CD4-positive, alpha-beta T cell treated with Interleukin-15 for 1 hour (primary cell): ENCODE data around the gene PBXIP1.
A peak's percentile ranks its signal among the peaks of the same experiment; 100 is the strongest.
"Not testable (repeated sequence)": the region's sequence is repeated elsewhere in the genome, so short reads cannot be mapped to it uniquely, and the experiment has no call there.

ENCODE experiments used
- DNase-seq: peaks from one replicate; pipeline ENCODE4 v3.0.0-alpha.2; 2020

PBXIP1 gene, protein sequence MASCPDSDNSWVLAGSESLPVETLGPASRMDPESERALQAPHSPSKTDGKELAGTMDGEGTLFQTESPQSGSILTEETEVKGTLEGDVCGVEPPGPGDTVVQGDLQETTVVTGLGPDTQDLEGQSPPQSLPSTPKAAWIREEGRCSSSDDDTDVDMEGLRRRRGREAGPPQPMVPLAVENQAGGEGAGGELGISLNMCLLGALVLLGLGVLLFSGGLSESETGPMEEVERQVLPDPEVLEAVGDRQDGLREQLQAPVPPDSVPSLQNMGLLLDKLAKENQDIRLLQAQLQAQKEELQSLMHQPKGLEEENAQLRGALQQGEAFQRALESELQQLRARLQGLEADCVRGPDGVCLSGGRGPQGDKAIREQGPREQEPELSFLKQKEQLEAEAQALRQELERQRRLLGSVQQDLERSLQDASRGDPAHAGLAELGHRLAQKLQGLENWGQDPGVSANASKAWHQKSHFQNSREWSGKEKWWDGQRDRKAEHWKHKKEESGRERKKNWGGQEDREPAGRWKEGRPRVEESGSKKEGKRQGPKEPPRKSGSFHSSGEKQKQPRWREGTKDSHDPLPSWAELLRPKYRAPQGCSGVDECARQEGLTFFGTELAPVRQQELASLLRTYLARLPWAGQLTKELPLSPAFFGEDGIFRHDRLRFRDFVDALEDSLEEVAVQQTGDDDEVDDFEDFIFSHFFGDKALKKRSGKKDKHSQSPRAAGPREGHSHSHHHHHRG

GRCh38 chr1:154955718-154956543 is at the start of gene PBXIP1:
Gene PBXIP1 (minus strand): TSS chr1:154956099. CDS start chr1:154953721, 2,378 bp downstream.
- peak; percentile 92 for DNase-seq

GRCh38 chr1:155005076-155006011 is 49.4 kb upstream of the PBXIP1 start:
- DNase-seq: peak; percentile 60

DNA sequence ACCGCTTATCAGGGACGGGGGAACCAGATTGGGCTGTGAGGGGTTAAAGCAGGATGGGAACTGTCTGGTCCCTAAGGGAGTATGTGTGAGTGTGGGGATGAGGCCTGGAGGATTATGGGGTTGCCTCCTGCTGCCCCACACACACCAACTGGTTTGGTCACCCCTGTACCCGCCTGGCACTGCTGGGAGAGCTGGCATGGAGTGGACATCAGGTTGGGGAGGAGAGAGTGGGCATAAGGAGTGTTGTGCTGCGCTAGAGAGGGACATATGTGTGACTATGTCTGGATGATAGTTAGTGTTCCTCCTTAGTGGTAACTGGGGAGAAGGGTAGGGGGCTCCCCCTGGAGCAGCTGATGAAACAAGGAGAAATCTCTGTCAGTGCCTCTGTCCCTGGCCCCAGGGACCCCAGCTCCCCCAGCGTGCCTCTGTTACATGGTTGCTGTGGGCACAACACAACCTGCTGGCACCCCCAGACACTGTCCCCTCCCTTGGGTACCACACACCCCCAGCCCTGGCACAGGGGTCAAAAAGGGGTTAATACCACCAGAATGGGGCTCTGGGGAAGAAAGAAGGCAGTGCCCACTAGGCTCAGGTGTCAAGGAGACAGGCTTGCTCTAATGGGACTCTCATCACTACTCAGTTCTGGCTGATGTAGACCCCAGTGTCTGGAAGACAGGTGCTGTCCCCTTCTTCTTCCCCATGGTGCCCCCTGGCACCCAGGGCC is 48.6 kb upstream of the PBXIP1 start:
- DNase-seq: no peak

GRCh38 chr1:155003766-155004351 is 48.0 kb upstream of the PBXIP1 start:
- DNase-seq: no peak

DNA sequence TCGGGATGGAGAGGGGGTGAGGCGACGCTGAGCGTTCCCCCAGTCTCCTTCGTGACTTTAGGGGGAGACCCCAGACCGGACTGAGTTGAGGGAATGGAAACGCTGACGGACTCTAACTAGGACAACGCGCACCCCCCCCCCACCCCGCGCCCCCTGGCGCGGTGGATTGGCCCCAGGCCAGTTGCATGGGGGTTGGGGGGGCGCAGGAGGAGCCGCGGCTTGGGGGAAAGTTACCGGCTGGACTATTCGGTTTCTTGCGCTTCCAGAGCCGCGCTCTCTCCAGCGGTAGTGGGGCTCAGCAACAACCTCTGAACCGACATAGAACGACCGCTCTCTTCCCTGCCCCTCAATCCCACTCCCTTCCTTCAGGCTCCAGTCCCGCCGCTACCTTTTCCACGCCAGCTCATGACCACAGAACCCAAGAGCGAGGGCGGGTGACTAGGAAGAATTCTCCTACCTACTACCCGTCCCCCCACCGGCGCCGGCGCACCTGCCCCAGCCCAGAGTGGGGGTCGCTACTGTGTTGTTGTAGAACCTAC is 47.4 kb upstream of the PBXIP1 start:
- DNase-seq: no peak

GRCh38 chr1:155002464-155003226 is 46.7 kb upstream of the PBXIP1 start, which contains the start of gene ZBTB7B:
Gene ZBTB7B (plus strand): TSS chr1:155002802. CDS start chr1:155014661, 11,859 bp downstream.
- no peak for DNase-seq

DNA sequence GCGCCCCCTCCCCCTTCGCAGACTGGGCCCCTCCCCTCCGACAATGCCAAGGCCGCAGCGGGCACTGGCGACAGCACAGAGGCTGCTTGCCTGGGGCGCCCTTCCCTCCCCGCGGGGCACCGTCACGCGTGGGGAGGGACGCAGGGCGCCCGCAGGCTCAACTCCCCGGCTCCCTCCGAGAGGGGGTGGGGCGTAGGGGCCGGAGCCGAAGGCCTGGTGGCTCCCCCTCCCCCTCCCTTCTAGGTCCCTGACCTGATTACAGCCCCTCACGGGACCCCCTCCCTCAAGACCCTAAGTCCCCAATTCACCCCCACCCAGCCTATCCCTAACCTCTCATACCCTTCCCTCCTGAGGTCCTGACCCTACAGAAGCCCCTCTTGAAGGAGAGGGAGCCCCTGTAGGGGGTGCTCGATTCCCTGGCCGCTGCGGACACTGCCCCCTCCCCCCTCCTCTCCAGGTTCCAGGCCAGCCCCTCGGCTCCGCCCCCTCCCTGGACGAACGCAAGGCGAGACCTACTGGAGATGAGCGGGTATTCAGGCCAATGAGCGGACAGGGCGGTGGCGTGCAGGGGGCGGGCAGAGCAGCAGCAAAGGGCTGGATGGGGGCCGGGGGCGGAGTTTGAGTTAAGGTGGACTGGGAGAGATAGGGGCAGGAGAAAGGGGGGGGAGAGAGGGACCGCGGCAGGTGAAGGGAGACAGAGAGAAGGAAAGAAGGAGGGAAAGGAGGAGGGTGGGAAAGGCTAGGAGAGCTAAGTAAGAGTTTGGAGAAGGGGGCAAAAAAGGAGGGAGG is 46.0 kb upstream of the PBXIP1 start:
- peak; percentile 98 for DNase-seq

GRCh38 chr1:155001425-155001674 is 45.5 kb upstream of the PBXIP1 start:
- DNase-seq: no peak

DNA sequence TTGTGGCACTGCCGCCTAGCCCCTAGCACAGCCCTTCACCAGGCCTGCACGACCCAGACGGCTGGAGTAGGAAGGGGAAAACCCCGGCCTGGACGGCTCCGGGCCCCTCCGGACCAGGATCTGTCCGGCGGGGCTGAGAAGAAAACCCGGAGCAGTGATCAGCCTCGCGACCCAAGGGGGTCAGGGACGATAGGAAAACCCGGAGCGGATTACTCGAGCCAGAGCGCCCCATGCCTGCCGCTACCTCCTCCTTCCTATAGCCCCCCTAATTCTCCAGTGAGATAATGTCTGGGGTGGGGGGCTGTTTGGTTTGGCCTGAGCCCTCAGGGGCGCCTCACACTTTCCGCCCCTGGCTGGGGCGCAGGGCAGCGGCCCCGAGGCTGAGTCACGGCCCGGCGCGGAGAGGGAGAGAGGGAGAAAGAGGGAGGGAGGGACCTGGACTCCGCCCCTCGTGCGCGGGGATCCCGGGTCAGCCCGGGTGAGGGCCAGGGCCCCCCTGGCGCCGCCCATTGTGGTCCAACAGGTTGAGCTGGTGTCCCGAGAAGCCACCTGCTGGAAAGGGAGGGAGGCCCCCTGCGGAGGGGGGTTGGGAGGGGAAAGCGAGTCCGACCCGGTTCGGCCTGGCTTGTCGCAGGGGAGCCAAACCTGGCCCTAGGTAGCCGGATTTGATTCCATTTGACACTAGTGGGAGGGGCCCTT is 45.0 kb upstream of the PBXIP1 start:
- DNase-seq: peak; percentile 79

DNA sequence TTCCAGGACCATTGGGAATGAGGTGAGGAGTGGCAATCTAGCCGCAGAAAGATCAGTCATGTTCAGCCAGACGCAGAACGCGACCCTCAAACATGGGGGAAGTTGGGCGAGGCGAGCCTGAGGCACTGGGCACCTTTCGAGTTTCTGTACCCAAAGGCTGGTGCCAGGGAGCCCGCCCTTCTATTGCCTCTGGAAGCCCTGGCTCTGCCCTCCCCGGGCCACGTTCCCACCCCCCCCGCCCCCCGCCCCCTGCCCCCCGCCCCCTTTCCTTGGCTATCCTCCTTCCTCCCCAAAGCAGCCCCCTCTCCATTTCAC is 44.5 kb upstream of the PBXIP1 start:
- DNase-seq: no peak

DNA sequence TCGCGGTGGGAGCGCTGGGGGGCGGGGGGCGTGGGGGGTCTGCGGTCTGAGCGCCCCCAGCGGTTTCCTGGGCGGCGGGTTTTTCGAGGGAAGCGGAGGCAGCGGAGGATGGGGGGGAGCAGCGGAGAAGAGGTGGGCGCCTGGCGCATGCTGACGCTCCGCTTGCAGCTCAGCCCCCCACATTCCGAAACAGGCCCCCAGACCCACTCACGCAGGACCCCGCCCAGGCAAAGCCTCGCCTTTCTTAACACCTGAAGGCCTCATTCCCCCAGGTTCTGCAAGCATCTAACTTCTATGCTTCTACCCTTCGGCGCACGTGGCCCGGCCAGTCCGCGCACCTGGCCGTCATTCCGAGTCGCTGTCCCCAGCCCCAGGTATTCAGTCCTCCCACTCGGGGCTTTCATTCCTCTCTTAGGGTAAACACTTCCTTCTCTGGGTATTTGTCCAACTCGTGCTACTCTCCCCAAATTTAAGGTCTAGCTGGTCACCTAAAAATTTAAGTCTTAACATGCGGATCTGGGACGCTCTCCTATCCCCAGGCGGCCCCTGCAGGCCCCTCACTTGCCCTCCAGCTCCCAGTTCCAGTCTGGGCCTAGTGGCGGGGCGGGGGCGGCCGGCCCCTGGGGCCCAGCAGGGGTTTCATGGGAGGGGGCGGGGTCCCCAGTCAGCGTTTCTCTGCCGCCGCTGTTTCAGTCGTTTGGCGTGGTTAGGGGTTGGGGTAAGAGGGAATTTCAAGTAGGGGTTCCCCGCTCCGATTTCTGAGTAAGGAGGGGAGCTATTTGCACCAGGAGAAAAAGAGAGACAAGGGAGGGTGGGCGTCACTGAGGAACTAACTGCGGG is 43.9 kb upstream of the PBXIP1 start:
- no peak for DNase-seq

GRCh38 chr1:154998818-154999570 is 43.1 kb upstream of the PBXIP1 start:
- DNase-seq: peak; percentile 74

DNA sequence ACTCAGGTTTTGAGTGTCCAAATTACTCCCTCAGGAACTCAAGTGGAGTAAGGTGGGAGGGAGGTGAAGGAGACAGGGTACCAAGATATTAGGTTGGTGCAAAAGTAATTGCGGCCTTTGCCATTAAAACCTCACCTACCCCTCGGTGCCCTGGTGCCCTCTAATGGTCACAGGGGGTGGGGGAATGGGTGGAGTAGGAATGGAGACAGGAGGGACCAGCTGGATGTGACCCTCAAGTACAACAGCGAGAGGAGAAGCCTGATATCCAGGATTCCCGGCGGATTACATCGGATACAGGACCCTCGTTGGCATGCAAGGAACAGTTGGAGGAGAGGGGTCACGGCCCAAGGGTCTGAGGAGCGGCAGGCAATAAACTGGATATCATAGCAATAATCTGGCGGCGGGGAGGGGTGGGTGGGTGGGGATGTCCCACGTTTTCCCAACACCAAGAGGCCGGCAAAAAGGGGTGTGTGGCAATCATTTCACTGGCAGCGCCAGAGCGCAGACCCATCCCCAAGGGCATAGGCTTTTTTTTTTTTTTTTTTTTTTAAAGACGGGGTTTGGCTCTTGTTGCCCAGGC is 42.4 kb upstream of the PBXIP1 start:
- DNase-seq: no peak

DNA sequence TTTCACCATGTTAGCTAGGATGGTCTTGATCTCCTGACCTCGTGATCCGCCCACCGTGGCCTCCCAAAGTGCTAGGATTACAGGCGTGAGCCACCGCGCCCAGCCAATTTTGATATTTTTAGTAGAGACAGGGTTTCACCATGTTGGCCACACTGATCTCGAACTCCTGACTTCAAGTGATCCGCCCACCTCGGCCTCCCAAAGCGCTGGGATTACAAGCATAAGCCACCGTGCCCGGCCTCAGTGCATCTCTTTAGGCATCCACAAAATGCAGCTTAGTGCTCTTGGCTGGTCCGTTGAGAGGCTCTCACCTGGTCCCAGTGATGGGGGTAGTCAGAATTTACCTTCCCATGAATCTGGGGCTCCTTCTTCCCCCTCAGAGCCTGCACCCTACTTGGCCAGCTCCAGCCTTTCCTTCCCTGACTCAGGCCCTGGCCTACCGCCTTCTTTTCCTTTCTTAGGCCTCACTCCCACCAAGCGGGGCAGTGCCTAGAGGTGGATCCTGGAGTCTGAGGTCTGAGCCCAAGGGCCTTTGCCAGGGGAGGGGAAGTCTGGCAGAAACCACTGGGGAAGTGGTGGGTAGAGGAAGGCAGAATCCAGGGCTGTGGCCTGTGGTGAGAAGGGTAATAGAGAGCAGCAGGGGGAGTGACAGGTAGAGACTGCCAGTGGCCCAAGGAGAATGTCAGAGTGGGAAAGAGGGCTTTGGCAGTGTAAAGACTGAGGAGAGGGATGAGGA is 41.2 kb upstream of the PBXIP1 start:
- no peak for DNase-seq

GRCh38 chr1:154995301-154995983 is 39.5 kb upstream of the PBXIP1 start:
- not testable (repeated sequence) for DNase-seq
